HEK293 (cell line): ENCODE measurements around the gene SLC25A22.
A peak's percentile ranks its signal among the peaks of the same experiment; 100 is the strongest.

Source experiments
- CTCF ChIA-PET: fragments of 350-600 bp; formaldehyde crosslinking; extraction: SDS; loops from one replicate; lab custom pipeline; 2021; ENCODE audit warnings: antibody characterized with exemption; lab: Yijun Ruan, JAX
- POLR2A ChIA-PET: fragments of 300-600 bp; formaldehyde crosslinking; extraction: SDS; loops from one replicate; lab custom pipeline; 2020; ENCODE audit warnings: antibody characterized with exemption, inconsistent platforms; lab: Yijun Ruan, JAX
- H3K27ac ChIP-seq: fragments of 200-500 bp; sonication (Bioruptor generic); 2 replicates; pipeline ENCODE4 v1.5.1; 2014; ENCODE audit warnings: low read depth, low read length, control low read depth, inconsistent platforms; ENCODE audit errors: extremely low read depth
- H3K36me3 ChIP-seq, 2 experiments: fragments of 200-500 bp in 1 of 2; sonication (Bioruptor generic) in 1 of 2; 1 replicate in 1 of 2; 2 replicates in 1 of 2; pipeline ENCODE4 v1.5.1; 2014 to 2017; ENCODE audit warnings: inconsistent platforms in 2 of 2, low read length in 2 of 2; ENCODE audit not compliant: control insufficient read depth in 2 of 2, insufficient read depth in 1 of 2
- H3K4me1 ChIP-seq: fragments of 200-500 bp; sonication (Bioruptor generic); 2 replicates; pipeline ENCODE4 v1.5.1; 2014; ENCODE audit warnings: mild to moderate bottlenecking, low read length, inconsistent platforms; ENCODE audit not compliant: control insufficient read depth, insufficient read depth
- H3K4me3 ChIP-seq: 2 replicates; pipeline ENCODE4 v1.5.1; 2011; ENCODE audit warnings: low read depth, mild to moderate bottlenecking, control low read depth, low read length, moderate library complexity
- H3K9me3 ChIP-seq: fragments of 200-500 bp; sonication (Bioruptor generic); 2 replicates; pipeline ENCODE4 v1.5.1; 2014; ENCODE audit warnings: low read depth, low read length, inconsistent platforms; ENCODE audit not compliant: control insufficient read depth, insufficient read depth
- PATZ1 ChIP-seq: fragments of 450-650 bp; formaldehyde crosslinking; IDR thresholded peaks from 2 replicates; pipeline ENCODE4 v1.5.1; 2016; ENCODE audit warnings: missing biosample characterization, missing genetic modification characterization
- PBX3 ChIP-seq: sonication (generic); formaldehyde crosslinking; IDR thresholded peaks from 2 replicates; pipeline ENCODE4 v1.8.1; 2022; ENCODE audit warnings: mild to moderate bottlenecking, moderate library complexity, missing genetic modification reagents
- PRDM4 ChIP-seq: fragments of 450-650 bp; formaldehyde crosslinking; IDR thresholded peaks from 2 replicates; pipeline ENCODE4 v1.5.1; 2017; ENCODE audit warnings: missing biosample characterization, missing genetic modification characterization
- REPIN1 ChIP-seq: fragments of 450-650 bp; formaldehyde crosslinking; IDR thresholded peaks from 2 replicates; pipeline ENCODE4 v1.5.1; 2017; ENCODE audit warnings: missing biosample characterization, missing genetic modification characterization, low read depth
- REST ChIP-seq: fragments of 450-650 bp; formaldehyde crosslinking; IDR thresholded peaks from 2 replicates; pipeline ENCODE4 v1.5.1; 2016; ENCODE audit warnings: missing biosample characterization, missing genetic modification characterization
- TSHZ1 ChIP-seq: fragments of 450-650 bp; formaldehyde crosslinking; IDR thresholded peaks from 2 replicates; pipeline ENCODE4 v1.5.1; 2016; ENCODE audit warnings: missing biosample characterization, missing genetic modification characterization, borderline replicate concordance
- YY2 ChIP-seq: fragments of 450-650 bp; formaldehyde crosslinking; IDR thresholded peaks from 2 replicates; pipeline ENCODE4 v1.5.1; 2016; ENCODE audit warnings: missing biosample characterization, missing genetic modification characterization
- ZBTB20 ChIP-seq: fragments of 450-650 bp; formaldehyde crosslinking; IDR thresholded peaks from 2 replicates; pipeline ENCODE4 v1.5.1; 2016; ENCODE audit warnings: missing biosample characterization, missing genetic modification characterization
- ZBTB21 ChIP-seq: fragments of 450-650 bp; formaldehyde crosslinking; IDR thresholded peaks from 2 replicates; pipeline ENCODE4 v1.5.1; 2017; ENCODE audit warnings: missing biosample characterization, missing genetic modification characterization
- ZBTB8A ChIP-seq: fragments of 450-650 bp; formaldehyde crosslinking; IDR thresholded peaks from 2 replicates; pipeline ENCODE4 v1.5.1; 2016; ENCODE audit warnings: missing biosample characterization, missing genetic modification characterization
- ZNF211 ChIP-seq: fragments of 450-650 bp; formaldehyde crosslinking; IDR thresholded peaks from 2 replicates; pipeline ENCODE4 v1.5.1; 2016; ENCODE audit warnings: low read depth, missing biosample characterization, missing genetic modification characterization
- ZNF426 ChIP-seq: fragments of 450-650 bp; formaldehyde crosslinking; IDR thresholded peaks from 2 replicates; pipeline ENCODE4 v1.5.1; 2017; ENCODE audit warnings: missing biosample characterization, missing genetic modification characterization, mild to moderate bottlenecking, inconsistent platforms, moderate library complexity
- ZNF433 ChIP-seq: fragments of 450-650 bp; formaldehyde crosslinking; IDR thresholded peaks from 2 replicates; pipeline ENCODE4 v1.5.1; 2016; ENCODE audit warnings: missing biosample characterization, missing genetic modification characterization, low read depth
- ZNF521 ChIP-seq: fragments of 450-650 bp; formaldehyde crosslinking; IDR thresholded peaks from 2 replicates; pipeline ENCODE4 v1.5.1; 2017; ENCODE audit warnings: missing biosample characterization, mild to moderate bottlenecking, missing genetic modification characterization
- ZNF530 ChIP-seq: fragments of 450-650 bp; formaldehyde crosslinking; IDR thresholded peaks from 2 replicates; pipeline ENCODE4 v1.5.1; 2016; ENCODE audit warnings: low read depth, missing biosample characterization, missing genetic modification characterization
- ZNF645 ChIP-seq: fragments of 450-650 bp; formaldehyde crosslinking; IDR thresholded peaks from 2 replicates; pipeline ENCODE4; 2016; ENCODE audit warnings: missing biosample characterization, missing genetic modification characterization
- ZNF692 ChIP-seq: fragments of 450-650 bp; formaldehyde crosslinking; IDR thresholded peaks from 2 replicates; pipeline ENCODE4 v1.5.1; 2016; ENCODE audit warnings: missing biosample characterization, missing genetic modification characterization
- ZNF701 ChIP-seq: fragments of 450-650 bp; formaldehyde crosslinking; IDR thresholded peaks from 2 replicates; pipeline ENCODE4 v1.5.1; 2016; ENCODE audit warnings: missing biosample characterization, missing genetic modification characterization
- ZXDB ChIP-seq: fragments of 450-650 bp; formaldehyde crosslinking; IDR thresholded peaks from 2 replicates; pipeline ENCODE4 v1.5.1; 2016; ENCODE audit warnings: missing biosample characterization, missing genetic modification characterization

SLC25A22 gene

GRCh38 chr11:748007-748359 lies 50.1 kb downstream of the SLC25A22 start (continued):
- TF ChIP-seq REST (tag by site-specific recombination) (peak; percentile 72), ZNF530 (tag by site-specific recombination) (no peak), ZNF645 (tag by site-specific recombination) (no peak), PBX3 (CRISPR knock-in tag) (no peak), ZBTB8A (tag by site-specific recombination) (peak; percentile 50; the same call in 1 of the 2 replicates), PRDM4 (no peak), ZNF426 (no peak)

GRCh38 chr11:747158-748006 lies 50.7 kb downstream of the SLC25A22 start, which contains the start of gene TALDO1:
Gene TALDO1 (plus strand): TSS chr11:747464. CDS start chr11:747482, 18 bp downstream.
- peak within 1 kb of the TSS; percentile 74; the same call in 1 of the 2 replicates for H3K27ac ChIP-seq
- peak within 1 kb of the TSS; percentile 97 for H3K4me3 ChIP-seq
- CTCF ChIA-PET = interaction anchor here (0.5 to 1.4 kb wide), 7 partner anchors 10 to 100 kb away, joined by 3 to 6 read pairs (median 3); no protein-coding TSS in a partner anchor
- H3K36me3 ChIP-seq = peaks cover 0 to 8% of the 10 kb centered on the region in 2 experiments; a peak in 2 of 3 replicates
- POLR2A ChIA-PET = interaction anchor here (0.5 to 1.9 kb wide), 15 partner anchors 10 to 540 kb away, joined by 3 to 12 read pairs (median 3); partner anchors contain the start of genes BET1L, CEND1, HRAS and PHRF1
- H3K9me3 ChIP-seq = no peaks in the 10 kb centered on the region
- no peaks in the 10 kb centered on the region for H3K4me1 ChIP-seq
- no peak for TF ChIP-seq ZNF701 (tag by site-specific recombination)
- TF ChIP-seq ZBTB21 (tag by site-specific recombination) = no peak
- no peak for TF ChIP-seq ZNF433 (tag by site-specific recombination)
- TF ChIP-seq REPIN1 (tag by site-specific recombination) = no peak
- TF ChIP-seq ZNF692 (tag by site-specific recombination) = peak; percentile 87; the same call in 1 of the 2 replicates
- TF ChIP-seq ZNF211 (tag by site-specific recombination) = no peak
- no peak for TF ChIP-seq YY2
- TF ChIP-seq ZNF521 (tag by site-specific recombination) = no peak
- TF ChIP-seq TSHZ1 (tag by site-specific recombination) = no peak
- TF ChIP-seq PATZ1 (tag by site-specific recombination) = peak; percentile 19; the same call in 1 of the 2 replicates
- TF ChIP-seq ZXDB (tag by site-specific recombination) = peak; percentile 46; the same call in 1 of the 2 replicates
- TF ChIP-seq ZBTB20 (tag by site-specific recombination) = peak; percentile 93
